Measurements from ENCODE around the gene FASN.

DNA sequence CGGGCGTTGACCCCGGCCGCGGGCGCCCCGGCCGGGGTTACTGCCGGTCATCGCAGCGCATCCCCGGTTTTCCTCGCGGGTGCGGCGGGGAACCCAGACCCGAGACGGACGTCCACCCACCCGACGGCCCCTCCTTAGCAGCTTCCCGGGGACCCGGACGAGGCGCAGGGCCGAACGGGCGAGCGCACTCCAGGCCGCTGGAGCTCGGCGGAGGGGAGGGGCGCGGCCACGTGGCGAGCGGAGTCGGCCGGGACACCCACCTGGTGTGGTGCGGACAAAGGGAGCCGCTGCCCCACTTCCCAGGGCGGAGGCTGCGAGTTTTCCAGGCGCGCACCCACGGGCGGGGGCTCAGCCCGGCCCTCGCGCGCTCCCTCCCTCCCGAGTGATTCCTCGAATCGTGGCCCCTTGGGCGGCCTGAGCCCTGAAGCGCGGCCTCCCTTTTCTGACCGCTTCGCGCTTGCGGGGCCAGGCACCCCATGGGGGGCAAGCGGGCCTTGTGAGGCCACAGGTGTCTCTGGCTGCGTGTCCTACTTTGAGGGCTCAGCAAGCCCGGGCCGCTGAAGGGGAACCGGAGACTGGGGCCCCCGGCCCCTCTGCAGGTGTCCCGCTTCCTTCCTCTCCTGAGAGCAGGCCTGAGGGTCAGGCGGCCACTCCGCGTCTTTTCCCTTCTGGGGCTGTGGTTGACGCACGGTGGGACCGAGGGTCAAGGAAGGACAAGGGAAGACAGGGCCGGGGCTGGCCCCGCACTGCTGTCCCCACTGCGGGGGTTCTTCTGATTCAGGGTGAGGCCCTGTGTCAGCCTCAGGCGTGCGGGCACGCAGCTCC, 1.1 kb upstream of the FASN start:
- TF ChIP-seq, protein P1, sequence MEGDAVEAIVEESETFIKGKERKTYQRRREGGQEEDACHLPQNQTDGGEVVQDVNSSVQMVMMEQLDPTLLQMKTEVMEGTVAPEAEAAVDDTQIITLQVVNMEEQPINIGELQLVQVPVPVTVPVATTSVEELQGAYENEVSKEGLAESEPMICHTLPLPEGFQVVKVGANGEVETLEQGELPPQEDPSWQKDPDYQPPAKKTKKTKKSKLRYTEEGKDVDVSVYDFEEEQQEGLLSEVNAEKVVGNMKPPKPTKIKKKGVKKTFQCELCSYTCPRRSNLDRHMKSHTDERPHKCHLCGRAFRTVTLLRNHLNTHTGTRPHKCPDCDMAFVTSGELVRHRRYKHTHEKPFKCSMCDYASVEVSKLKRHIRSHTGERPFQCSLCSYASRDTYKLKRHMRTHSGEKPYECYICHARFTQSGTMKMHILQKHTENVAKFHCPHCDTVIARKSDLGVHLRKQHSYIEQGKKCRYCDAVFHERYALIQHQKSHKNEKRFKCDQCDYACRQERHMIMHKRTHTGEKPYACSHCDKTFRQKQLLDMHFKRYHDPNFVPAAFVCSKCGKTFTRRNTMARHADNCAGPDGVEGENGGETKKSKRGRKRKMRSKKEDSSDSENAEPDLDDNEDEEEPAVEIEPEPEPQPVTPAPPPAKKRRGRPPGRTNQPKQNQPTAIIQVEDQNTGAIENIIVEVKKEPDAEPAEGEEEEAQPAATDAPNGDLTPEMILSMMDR (conservative IDR thresholded peaks at IDR 0.05): no peak
- peak; percentile 66 for TF ChIP-seq ZFX (IDR thresholded peaks at IDR 0.05)
